GM12874 (cell line): ENCODE measurements around the gene TVP23A.

ENCODE experiments used
- CTCF ChIP-seq: IDR thresholded peaks from 2 replicates; pipeline ENCODE4 v1.5.1; 2011; ENCODE audit warnings: low read depth, mild to moderate bottlenecking, control low read depth, low read length, moderate library complexity; ENCODE audit not compliant: insufficient read depth

Gene TVP23A

GRCh38 chr16:10762336-10763016 lies 56.1 kb downstream of the TVP23A start:
- TF ChIP-seq CTCF, result no peak

DNA sequence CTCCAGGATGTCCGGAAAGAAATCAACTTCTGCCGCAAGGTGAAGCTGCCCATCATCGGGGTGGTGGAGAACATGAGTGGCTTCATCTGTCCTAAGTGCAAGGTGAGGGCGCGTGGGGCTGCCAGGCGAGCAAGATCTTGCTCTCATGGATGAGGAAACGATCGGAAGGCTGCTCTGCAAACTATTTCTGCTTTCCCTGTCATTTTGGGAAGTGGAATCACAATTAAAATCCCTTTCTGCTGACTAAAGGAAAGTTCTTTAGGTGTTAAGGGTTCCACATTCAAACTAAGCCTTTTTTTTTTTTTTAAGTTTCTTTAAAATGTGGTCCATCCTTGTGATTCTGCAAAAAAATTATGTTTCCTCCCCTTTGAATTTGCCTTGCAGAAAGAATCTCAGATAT lies 57.2 kb downstream of the TVP23A start:
- no peak for TF ChIP-seq CTCF

DNA sequence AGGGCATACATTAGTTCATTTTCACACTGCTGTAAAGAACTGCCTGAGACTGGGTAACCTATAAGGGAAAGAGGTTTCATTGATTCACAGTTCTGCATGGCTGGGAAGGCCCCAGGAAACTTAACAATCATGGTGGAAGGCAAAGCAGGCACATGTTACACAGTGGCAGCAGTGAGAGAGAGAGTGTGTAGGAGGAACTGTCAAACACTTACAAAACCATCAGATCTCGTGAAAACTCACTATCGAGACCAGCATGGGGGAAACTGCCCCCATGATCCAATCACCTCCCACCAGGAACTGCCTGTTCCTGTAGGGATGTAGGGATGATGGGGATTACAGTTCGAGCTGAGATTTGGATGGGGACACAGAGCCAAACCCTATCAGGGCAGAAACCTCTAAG lies 57.7 kb downstream of the TVP23A start:
- TF ChIP-seq CTCF, result no peak

DNA sequence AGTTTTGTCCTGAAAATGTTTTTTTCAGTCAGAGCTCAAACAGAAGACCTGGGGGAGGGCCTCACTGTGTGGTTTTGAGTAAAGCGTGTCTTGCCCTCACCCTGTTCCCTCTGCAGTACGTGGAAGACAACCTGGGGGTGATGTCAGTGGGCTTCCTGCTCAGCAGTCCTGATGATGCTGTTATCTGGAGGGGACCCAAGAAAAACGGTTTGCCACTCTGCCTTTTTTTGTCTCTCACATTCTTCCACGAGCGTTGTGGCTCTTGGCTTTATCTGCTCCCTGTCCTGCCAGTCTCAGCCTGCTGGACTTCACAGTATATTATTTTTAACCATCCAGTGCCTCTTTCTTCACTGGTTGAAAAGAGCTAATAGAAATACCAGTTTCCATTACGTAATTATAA lies 62.0 kb downstream of the TVP23A start:
- no peak for TF ChIP-seq CTCF

- no peak for TF ChIP-seq CTCF
Observed at GRCh38 chr16:10754941-10755340, 63.7 kb downstream of the TVP23A start.

- TF ChIP-seq CTCF, result no peak
Observed at GRCh38 chr16:10753670-10754069, 64.9 kb downstream of the TVP23A start.

DNA sequence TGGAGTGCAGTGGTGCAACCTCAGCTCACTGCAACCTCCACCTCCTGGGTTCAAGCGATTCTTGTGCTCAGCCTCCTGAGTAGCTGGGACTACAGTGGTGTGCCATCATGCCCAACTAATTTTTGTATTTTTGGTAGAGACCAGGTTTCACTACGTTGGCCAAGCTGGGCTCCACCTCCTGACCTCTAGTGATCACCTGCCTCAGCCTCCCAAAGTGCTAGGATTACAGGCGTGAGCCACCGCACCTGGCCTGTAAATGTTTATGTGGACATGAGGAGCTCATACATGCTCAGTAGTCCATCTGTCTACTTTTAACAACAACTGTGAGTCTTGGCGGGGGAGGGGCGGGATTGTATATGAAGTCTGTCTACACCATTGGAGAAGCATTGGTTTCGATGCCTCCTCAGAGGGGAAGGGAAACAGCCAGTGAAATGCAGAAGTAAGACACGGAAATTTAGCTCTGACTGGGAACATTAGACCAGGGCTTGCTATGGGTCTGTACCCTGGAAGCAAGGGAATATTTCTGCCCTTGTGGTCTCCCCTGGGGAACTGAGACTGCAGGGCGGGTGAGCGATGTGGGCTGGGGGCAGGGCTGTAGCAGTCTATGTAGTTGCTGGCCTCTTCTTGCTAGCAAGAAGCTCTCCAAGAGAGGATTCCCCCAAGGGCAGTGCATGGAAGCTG lies 65.6 kb downstream of the TVP23A start:
- no peak for TF ChIP-seq CTCF
